G401 (cell line): ENCODE measurements around the gene FEM1B. TPM values are rescaled to one million over a fixed set of nuclear protein-coding genes. Genes with fewer than 3 reads are reported as not detected.

Source experiments
- DNase-seq: peaks from one replicate; pipeline ENCODE4 v3.0.0-alpha.2; 2015; ENCODE audit warnings: low spot score
- in situ Hi-C: cut with HindIII; loops from 2 replicates; pipeline ENCODE4 v1.10.0; 2016; ENCODE audit warnings: low sequenced_read_pairs, mixed read lengths
- total RNA-seq: library from RNA; depleted of rRNA; stranded (reverse); fragments of >200 nt; shearing (Covaris generic); gene quantifications from 2 replicates; pipeline ENCODE4 v1.2.3, GENCODE V29; 2014

The FEM1B gene
- total RNA-seq, 1 experiment from 2014 or later: 51.5 TPM

DNA sequence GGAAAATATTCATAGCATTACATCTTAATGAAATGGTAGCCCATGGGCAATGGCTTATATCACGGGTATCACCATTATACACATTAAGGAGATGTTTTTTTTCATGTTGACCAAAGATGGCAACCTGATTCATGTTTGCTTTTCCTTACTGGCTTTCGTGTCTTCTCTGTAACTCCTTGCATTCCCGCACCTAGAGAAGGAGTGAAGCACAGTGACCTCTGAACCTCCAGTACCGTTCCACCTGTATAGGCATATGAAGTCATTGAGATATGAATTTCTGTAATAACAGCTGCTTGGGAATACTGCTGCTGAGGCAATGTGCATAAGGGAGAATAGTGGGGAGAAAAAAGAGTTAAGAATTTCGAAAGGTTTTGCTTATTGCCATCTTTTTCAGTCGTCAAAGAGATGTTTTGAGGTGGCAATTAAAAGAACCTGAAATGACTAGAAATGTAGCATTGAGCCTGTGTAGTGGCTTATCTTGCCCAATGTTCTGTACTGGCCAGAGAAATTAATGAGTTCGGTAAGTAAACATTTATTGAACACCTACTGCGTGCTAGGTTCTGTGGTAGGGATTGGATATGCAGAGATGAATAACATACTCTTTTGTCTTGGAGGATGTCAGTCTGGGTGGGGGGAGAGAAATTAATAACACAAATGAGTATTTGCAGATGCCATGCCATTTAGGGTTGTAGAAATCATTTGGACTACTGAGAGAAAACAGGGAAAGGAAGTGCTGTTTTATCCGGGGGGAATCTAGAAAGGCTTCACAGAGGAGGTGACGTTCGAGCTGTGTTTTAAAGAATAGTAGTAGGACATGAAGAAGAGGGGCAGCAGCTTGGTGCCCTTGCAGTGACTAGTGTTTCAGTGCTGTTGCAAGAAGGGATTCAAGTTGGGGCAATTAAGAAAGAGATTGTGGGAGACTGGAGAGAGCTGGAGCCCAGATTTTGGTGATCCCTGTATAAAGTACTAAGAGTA is 2.5 kb downstream of the FEM1B start:
- no peak for DNase-seq
- in situ Hi-C loops: no loop called here

- in situ Hi-C loops: no loop called here
- DNase-seq: no peak
Observed at GRCh38 chr15:68281008-68281407, 3.5 kb downstream of the FEM1B start.

DNA sequence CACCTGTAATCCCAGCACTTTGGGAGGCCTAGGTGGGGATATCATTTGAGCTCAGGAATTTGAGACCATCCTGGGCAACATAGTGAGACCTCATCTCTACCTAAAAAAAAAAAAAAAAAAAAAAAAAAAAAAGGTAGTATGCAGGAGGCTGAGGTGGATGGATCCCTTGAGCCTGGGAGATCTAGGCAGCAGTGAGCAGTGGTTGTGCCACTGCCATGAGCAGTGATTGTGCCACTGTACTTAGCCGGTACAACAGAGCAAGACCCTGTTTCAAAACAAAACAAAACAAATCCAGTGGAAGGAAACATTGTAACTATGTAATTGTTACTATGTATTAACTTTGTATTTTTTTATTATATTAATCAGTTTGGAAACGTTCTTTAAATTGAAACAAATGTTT is 5.9 kb downstream of the FEM1B start:
- in situ Hi-C loops: no loop called here
- no peak for DNase-seq

DNA sequence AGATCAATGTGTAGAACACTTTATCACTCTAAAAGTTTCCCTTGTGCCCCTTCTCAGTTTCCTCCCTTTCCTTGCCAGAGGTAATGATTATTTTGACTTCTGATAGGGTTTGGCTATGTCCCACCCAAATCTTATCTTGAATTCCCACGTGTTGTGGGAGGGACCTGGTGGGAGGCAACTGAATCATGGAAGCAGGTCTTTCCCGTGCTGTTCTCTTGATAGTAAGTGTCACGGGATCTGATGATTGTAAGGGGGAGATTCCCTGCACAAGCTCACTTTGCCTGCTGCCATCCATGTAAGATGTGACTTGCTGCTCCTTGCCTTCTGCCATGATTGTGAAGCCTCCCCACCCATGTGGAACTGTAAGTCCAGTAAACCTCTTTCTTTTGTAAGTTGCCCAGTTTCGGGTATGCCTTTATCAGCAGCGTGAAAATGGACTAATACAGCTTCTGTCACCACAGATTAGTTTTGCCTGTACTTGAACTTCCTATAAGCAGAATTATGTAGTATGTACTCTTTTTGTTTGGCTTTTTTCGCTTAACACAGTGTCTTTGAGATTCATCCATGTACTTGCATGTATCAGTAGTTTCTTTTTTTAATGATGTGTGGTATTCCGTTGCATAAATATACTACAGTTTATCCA is 7.2 kb downstream of the FEM1B start:
- in situ Hi-C loops: no loop called here
- no peak for DNase-seq

- no peak for DNase-seq
- in situ Hi-C loops: no loop called here
Observed at GRCh38 chr15:68285259-68285980, 7.9 kb downstream of the FEM1B start.

GRCh38 chr15:68286256-68286655 is 8.7 kb downstream of the FEM1B start:
- in situ Hi-C loops: no loop called here
- DNase-seq: no peak

DNA sequence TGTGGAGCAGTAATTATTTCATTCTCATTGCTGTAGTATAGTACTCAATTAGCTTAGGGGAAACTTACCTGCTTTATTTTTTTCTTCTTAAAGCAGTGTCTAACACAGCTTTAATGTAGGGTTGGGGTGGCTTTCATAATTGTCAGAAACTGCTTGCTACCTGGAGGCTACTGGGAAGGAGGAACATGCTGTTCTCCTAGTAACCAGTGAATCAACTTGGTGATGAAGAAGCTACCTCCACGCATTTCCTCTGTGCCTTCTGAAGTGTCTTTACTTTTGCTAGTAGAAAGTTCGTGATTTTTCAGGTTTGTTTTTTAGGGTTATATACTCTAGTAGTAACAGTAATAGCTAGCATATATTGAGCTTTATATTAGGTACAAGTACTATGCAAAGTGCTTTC is 11.5 kb downstream of the FEM1B start:
- in situ Hi-C loops: no loop called here
- DNase-seq: no peak

GRCh38 chr15:68289621-68290352 is 12.2 kb downstream of the FEM1B start:
- DNase-seq: no peak
- in situ Hi-C loops: no loop called here

DNA sequence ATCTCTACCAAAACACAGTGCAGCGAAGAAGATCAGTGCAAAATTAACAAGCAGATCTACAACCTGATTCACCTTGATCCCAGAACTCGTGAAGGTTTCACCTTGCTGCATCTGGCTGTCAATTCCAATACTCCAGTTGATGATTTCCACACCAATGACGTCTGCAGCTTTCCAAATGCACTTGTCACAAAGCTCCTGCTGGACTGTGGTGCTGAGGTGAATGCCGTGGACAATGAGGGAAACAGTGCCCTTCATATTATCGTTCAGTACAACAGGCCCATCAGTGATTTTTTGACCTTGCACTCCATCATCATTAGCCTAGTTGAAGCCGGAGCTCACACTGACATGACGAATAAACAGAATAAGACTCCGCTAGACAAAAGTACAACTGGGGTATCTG is 13.2 kb downstream of the FEM1B start:
- no peak for DNase-seq
- in situ Hi-C loops: no loop called here

DNA sequence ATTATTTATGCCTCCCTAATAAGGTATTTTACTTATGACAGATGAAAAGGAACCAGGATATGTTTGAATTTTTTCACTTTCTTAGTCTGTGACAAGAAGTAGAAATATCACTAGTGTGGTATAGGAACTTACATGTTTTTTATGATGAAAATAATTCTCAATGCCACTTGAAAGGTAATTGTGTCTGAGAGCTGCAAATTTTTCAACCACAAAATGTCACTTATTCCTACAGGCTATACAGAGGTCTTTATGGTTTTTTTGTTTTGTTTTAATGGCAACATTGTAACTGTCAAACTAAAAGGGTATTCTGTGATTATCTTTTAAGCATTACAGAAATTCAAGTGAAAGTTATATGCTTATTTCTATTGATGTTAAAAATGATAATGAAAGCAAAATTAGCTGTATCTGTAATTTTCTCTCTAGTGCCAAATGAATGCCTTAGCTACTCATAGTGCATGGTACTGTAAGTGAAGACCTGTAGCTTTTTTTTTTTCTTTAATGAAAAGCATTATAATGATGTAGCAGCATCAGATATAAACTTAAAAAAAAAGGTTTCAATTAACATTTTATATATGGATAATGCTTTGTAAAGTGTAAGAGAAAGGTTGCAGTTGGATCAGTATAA is 14.7 kb downstream of the FEM1B start:
- in situ Hi-C loops: no loop called here
- DNase-seq: no peak

DNA sequence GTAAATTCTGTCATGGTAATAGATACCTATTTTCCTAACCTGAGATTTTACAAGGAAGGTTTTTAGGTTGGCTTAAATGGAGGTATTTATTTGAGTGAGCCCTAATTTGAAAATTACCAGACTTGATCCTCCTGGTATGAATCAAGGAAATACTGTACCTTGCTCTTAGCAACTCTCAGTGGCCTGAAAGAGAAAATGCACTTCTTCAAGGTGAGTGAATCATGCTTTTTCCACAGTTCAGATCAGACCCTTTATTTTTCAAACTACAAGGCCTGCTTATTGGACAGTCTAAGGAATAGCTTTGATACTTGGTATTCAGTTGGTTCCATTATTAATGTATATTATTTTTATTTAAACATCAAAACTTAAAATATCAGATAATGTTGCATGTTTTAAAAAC is 15.4 kb downstream of the FEM1B start:
- no peak for DNase-seq
- in situ Hi-C loops: no loop called here

GRCh38 chr15:68295014-68295805 is 17.7 kb downstream of the FEM1B start:
- DNase-seq: no peak
- in situ Hi-C loops: no loop called here

DNA sequence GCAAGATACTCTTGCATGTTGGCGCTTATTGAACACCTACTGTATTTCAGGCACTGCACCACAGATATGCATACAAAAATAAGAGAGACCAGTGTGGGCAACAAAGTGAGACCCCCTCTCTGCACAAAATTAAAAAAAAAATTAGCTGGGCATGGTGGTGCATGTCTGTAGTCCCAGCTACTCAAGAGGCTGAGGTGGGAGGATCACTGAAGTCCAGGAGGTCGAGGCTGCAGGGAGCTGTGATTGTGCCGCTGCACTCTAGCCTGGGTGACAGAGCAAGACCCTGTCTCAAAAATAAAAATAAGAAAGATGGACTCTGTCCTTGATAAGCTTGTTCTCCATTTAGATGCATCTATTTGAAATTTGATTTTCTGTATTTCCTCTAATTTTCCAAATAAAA is 20.8 kb downstream of the FEM1B start:
- in situ Hi-C loops: no loop called here

DNA sequence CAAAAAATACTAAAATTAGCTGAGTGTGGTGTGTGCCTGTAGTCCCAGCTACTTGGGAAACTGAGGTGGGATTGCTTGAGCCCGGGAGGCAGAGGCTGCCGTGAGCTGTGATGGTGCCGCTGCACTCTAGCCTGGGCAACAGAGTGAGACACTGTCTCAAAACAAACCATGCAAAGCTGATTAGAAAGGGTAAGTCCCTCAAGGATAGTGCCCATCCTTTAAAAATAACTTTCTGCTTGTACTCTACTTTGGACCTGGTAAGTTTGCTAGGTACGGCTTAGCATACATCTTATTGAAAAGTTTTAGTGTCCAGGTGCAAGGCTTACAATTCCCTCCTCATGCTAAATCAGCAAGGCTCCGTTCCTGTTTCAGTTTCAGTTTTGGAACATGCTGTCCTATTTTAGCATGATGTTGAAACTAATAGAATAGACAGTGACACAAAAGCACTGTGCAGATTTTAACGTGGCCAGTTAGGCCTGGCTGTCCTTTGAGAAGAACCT is 21.4 kb downstream of the FEM1B start:
- in situ Hi-C loops: no loop called here
- peak; percentile 31 for DNase-seq

More for the DNA sequence above, 20.8 kb downstream of the FEM1B start:
- DNase-seq: no peak

GRCh38 chr15:68299436-68299835 is 21.9 kb downstream of the FEM1B start:
- in situ Hi-C loops: no loop called here
- no peak for DNase-seq

- in situ Hi-C loops: no loop called here
- DNase-seq: no peak
Observed at GRCh38 chr15:68300115-68300940, 22.8 kb downstream of the FEM1B start.

- in situ Hi-C loops: no loop called here
- no peak for DNase-seq
Observed at GRCh38 chr15:68301301-68301700, 23.8 kb downstream of the FEM1B start.
